ENCODE data around the gene SMU1.
"Not testable (repeated sequence)": the region's sequence is repeated elsewhere in the genome, so short reads cannot be mapped to it uniquely, and the experiment has no call there.

The SMU1 gene

GRCh38 chr9:33102551-33103210 is 26.2 kb upstream of the SMU1 start:
- in situ Hi-C loops (cut with MboI; ENCODE audit: low pct_unique_long_range_greater_than_20kb, low sequenced_read_pairs, unreplicated experiment), result no loop called here
- TF ChIP-seq CTCF (IDR thresholded peaks at IDR 0.05; ENCODE audit: extremely low read depth, insufficient read depth, missing control alignments), result no peak

GRCh38 chr9:33101104-33101951 is 24.9 kb upstream of the SMU1 start:
- no peak for DNase-seq (ENCODE audit: low spot score)
- no peak for TF ChIP-seq CTCF (IDR thresholded peaks at IDR 0.05; ENCODE audit: extremely low read depth, insufficient read depth, missing control alignments)
- in situ Hi-C loops (cut with MboI; ENCODE audit: low pct_unique_long_range_greater_than_20kb, low sequenced_read_pairs, unreplicated experiment), result no loop called here

More at GRCh38 chr9:33102551-33103210, 26.2 kb upstream of the SMU1 start:
- no peak for DNase-seq (ENCODE audit: low spot score)

GRCh38 chr9:33099754-33100153 is 23.3 kb upstream of the SMU1 start:
- TF ChIP-seq CTCF (IDR thresholded peaks at IDR 0.05; ENCODE audit: extremely low read depth, insufficient read depth, missing control alignments), result no peak
- in situ Hi-C loops (cut with MboI; ENCODE audit: low pct_unique_long_range_greater_than_20kb, low sequenced_read_pairs, unreplicated experiment), result no loop called here
- no peak for DNase-seq (ENCODE audit: low spot score)

GRCh38 chr9:33097192-33097591 is 20.7 kb upstream of the SMU1 start:
- no peak for DNase-seq (ENCODE audit: low spot score)
- TF ChIP-seq CTCF (IDR thresholded peaks at IDR 0.05; ENCODE audit: extremely low read depth, insufficient read depth, missing control alignments), result no peak
- in situ Hi-C loops (cut with MboI; ENCODE audit: low pct_unique_long_range_greater_than_20kb, low sequenced_read_pairs, unreplicated experiment), result no loop called here

GRCh38 chr9:33092634-33093033 is 16.2 kb upstream of the SMU1 start:
- no peak for DNase-seq (ENCODE audit: low spot score)
- in situ Hi-C loops (cut with MboI; ENCODE audit: low pct_unique_long_range_greater_than_20kb, low sequenced_read_pairs, unreplicated experiment), result no loop called here
- no peak for TF ChIP-seq CTCF (IDR thresholded peaks at IDR 0.05; ENCODE audit: extremely low read depth, insufficient read depth, missing control alignments)

- in situ Hi-C loops (cut with MboI; ENCODE audit: low pct_unique_long_range_greater_than_20kb, low sequenced_read_pairs, unreplicated experiment); DNase-seq (ENCODE audit: low spot score): not testable (repeated sequence)
These were observed 9.2 kb upstream of the SMU1 start for GRCh38 chr9:33085672-33086071.
